Mesenchymal stem cell (in vitro differentiated cells and primary cell): ENCODE measurements around the gene RBM10.

Experiments
- DNase-seq: peaks from one replicate; pipeline ENCODE4 v3.0.0-alpha.2; 2013
- H2AFZ ChIP-seq: one replicate; pipeline ENCODE4 v1.6.1; 2013; ENCODE audit warnings: low read depth, mild to moderate bottlenecking, control low read depth, inconsistent platforms, low read length, moderate library complexity
- H2AK5ac ChIP-seq: 2 replicates; pipeline ENCODE4 v1.6.1; 2013; ENCODE audit warnings: low read length, moderate library complexity, mild to moderate bottlenecking, inconsistent platforms; ENCODE audit not compliant: severe bottlenecking
- H2BK120ac ChIP-seq: one replicate; pipeline ENCODE4 v1.6.1; 2013; ENCODE audit warnings: low read depth, mild to moderate bottlenecking, inconsistent platforms, low read length, moderate library complexity
- H2BK12ac ChIP-seq, 2 experiments: one replicate each; pipeline ENCODE4 v1.6.1; 2013; ENCODE audit warnings: inconsistent platforms in 2 of 2, low read length in 2 of 2, mild to moderate bottlenecking in 2 of 2, moderate library complexity in 2 of 2, control low read depth in 1 of 2
- H2BK15ac ChIP-seq: one replicate; pipeline ENCODE4 v1.6.1; 2013; ENCODE audit warnings: mild to moderate bottlenecking, low read depth, inconsistent platforms; ENCODE audit not compliant: poor library complexity, severe bottlenecking
- H2BK5ac ChIP-seq: 2 replicates; pipeline ENCODE4 v1.6.1; 2013; ENCODE audit warnings: low read depth, mild to moderate bottlenecking, low read length, control low read depth, inconsistent platforms; ENCODE audit not compliant: poor library complexity, severe bottlenecking
- H3K14ac ChIP-seq, 2 experiments: one replicate each; pipeline ENCODE4 v1.6.1; 2013; ENCODE audit warnings: inconsistent platforms in 2 of 2, low read length in 2 of 2, control low read depth in 1 of 2, mild to moderate bottlenecking in 1 of 2, moderate library complexity in 1 of 2
- H3K18ac ChIP-seq, 2 experiments: one replicate each; pipeline ENCODE4 v1.6.1; 2013; ENCODE audit warnings: inconsistent platforms in 2 of 2, low read length in 2 of 2, control low read depth in 1 of 2, low read depth in 1 of 2, mild to moderate bottlenecking in 1 of 2
- H3K23ac ChIP-seq, 2 experiments: one replicate each; pipeline ENCODE4 v1.6.1; 2013; ENCODE audit warnings: inconsistent platforms in 2 of 2, low read length in 2 of 2, mild to moderate bottlenecking in 2 of 2, moderate library complexity in 2 of 2, control low read depth in 1 of 2
- H3K27ac ChIP-seq: 2 replicates; pipeline ENCODE4 v1.5.1; 2013; ENCODE audit warnings: mild to moderate bottlenecking, moderate library complexity, low read length, control low read depth, inconsistent platforms; ENCODE audit not compliant: poor library complexity, severe bottlenecking
- H3K27me3 ChIP-seq, 2 experiments: 2 replicates each; pipeline versions ENCODE4 v1.6.1 to v1.7.0; 2013; ENCODE audit warnings: low read length in 2 of 2, mild to moderate bottlenecking in 2 of 2, moderate library complexity in 2 of 2, control low read depth in 1 of 2, inconsistent platforms in 1 of 2; ENCODE audit not compliant: control insufficient read depth in 1 of 2, insufficient read depth in 1 of 2
- H3K36me3 ChIP-seq, 2 experiments: 2 replicates each; pipeline versions ENCODE4 v1.6.1 to v1.7.0; 2013; ENCODE audit warnings: low read length in 2 of 2, control low read depth in 1 of 2, inconsistent platforms in 1 of 2, low read depth in 1 of 2, mild to moderate bottlenecking in 1 of 2; ENCODE audit not compliant: insufficient read depth in 2 of 2, control insufficient read depth in 1 of 2
- H3K4ac ChIP-seq, 2 experiments: one replicate each; pipeline ENCODE4 v1.6.1; 2013; ENCODE audit warnings: inconsistent platforms in 2 of 2, low read length in 2 of 2, mild to moderate bottlenecking in 2 of 2, moderate library complexity in 2 of 2, control low read depth in 1 of 2, low read depth in 1 of 2
- H3K4me1 ChIP-seq: 2 replicates; pipeline ENCODE4 v1.6.1; 2013; ENCODE audit warnings: low read depth, low read length, control low read depth; ENCODE audit not compliant: control insufficient read depth, insufficient read depth
- H3K4me2 ChIP-seq: 2 replicates; pipeline ENCODE4 v1.6.1; 2013; ENCODE audit warnings: low read length, mild to moderate bottlenecking, inconsistent platforms; ENCODE audit not compliant: poor library complexity, severe bottlenecking
- H3K4me3 ChIP-seq, 2 experiments: 2 replicates each; pipeline versions ENCODE4 v1.5.1 to v1.7.0; 2013; ENCODE audit warnings: low read length in 2 of 2, mild to moderate bottlenecking in 2 of 2, control low read depth in 1 of 2, low read depth in 1 of 2; ENCODE audit not compliant: insufficient read depth in 1 of 2
- H3K79me1 ChIP-seq: replicated peaks from 2 replicates; pipeline ENCODE4 v1.6.1; 2013; ENCODE audit warnings: mild to moderate bottlenecking, control low read depth, low read length, inconsistent platforms; ENCODE audit not compliant: poor library complexity, severe bottlenecking
- H3K9ac ChIP-seq: 2 replicates; pipeline ENCODE4 v1.7.0; 2013; ENCODE audit warnings: mild to moderate bottlenecking, low read length, moderate library complexity
- H3K9me3 ChIP-seq: 2 replicates; pipeline ENCODE4 v1.7.0; 2013; ENCODE audit warnings: mild to moderate bottlenecking, low read length; ENCODE audit not compliant: control insufficient read depth
- H4K8ac ChIP-seq: one replicate; pipeline ENCODE4 v1.6.1; 2013; ENCODE audit warnings: inconsistent platforms, mild to moderate bottlenecking, low read length, moderate library complexity
- H4K91ac ChIP-seq: one replicate; pipeline ENCODE4 v1.6.1; 2013; ENCODE audit warnings: mild to moderate bottlenecking, low read length, inconsistent platforms
- WGBS: methylation state at CpG from one replicate; pipeline ENCODE4 v1.1.7; 2013; ENCODE audit warnings: mixed read lengths; 5-methylcytosine and 5-hydroxymethylcytosine counted together

Gene RBM10

DNA sequence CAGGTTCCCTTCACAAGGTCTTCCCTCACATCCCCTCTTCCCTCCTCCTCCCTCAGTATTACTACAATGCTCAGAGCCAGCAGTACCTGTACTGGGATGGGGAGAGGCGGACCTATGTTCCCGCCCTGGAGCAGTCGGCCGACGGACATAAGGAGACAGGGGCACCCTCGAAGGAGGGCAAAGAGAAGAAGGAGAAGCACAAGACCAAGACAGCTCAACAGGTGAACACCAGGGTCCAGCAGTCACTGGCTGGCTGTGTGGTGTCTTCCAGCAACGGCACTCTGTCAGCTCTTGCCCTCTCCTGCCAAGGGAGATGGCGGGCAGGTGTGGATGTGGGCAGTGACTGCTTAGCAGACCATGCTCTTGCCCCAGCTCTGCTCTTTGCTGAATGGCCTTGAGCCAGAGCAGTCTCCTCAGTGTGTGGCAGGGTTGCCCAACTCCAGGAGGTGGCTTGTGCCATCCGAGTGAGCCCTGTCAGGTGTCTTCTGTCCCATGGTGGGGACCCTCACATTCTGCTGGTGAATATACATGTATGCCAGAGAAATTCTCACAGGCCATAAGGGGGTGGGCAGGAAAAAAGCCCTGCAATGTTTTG is 37.2 kb downstream of the RBM10 start:
- no peak overlapping the region for H2AFZ ChIP-seq
- H4K8ac ChIP-seq = no peak overlapping the region
- H2AK5ac ChIP-seq = no peak overlapping the region
- peaks cover 0 to 47% of the 10 kb centered on the region in 2 experiments for H3K27me3 ChIP-seq
- H3K4me2 ChIP-seq = no peak overlapping the region
- no peak overlapping the region for H3K18ac ChIP-seq
- H4K91ac ChIP-seq = no peak overlapping the region
- no peak overlapping the region for H3K27ac ChIP-seq
- H3K79me1 ChIP-seq = peaks cover 20% of the 10 kb centered on the region
- no peaks in the 10 kb centered on the region for H3K9me3 ChIP-seq
- peaks cover 6% of the 10 kb centered on the region for H3K4me1 ChIP-seq
- no peak overlapping the region for H2BK5ac ChIP-seq
- no peak overlapping the region for H3K9ac ChIP-seq
- H2BK12ac ChIP-seq = no peak overlapping the region
- H3K23ac ChIP-seq = no peak overlapping the region
- WGBS = 100% methylated on average over 9 of the region's 9 CpGs
- H3K14ac ChIP-seq = no peak overlapping the region
- H2BK120ac ChIP-seq = no peak overlapping the region
- peaks cover 71 to 89% of the 10 kb centered on the region in 2 experiments for H3K36me3 ChIP-seq
- no peak for DNase-seq
- no peak overlapping the region for H3K4ac ChIP-seq
- H3K4me3 ChIP-seq = no peak overlapping the region
- H2BK15ac ChIP-seq = no peak overlapping the region

DNA sequence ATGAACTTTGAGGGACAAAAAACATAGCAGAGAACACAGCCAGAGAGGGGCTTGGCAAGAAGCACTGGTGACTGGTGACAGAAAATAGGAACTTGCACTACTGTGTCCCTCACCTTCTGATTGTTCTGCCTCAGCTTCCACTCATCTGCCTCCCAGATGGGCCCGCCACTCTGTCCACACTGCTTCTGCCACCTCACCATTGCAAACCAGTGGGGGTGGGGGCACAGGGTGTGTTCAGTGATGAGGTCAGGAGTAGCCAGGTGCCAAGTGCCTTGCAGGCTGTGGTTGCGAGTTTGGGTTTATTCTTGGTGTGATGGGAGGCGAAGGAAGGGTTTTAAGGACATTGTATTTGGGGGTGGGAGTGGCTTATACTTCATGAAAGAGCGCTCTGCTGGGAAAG is 39.5 kb downstream of the RBM10 start:
- no peak overlapping the region for H2AK5ac ChIP-seq
- H2BK15ac ChIP-seq = no peak overlapping the region
- H2BK120ac ChIP-seq = no peak overlapping the region
- H3K4me3 ChIP-seq = no peak overlapping the region
- H3K14ac ChIP-seq = no peak overlapping the region
- peaks cover 11% of the 10 kb centered on the region for H3K79me1 ChIP-seq
- peaks cover 60 to 70% of the 10 kb centered on the region in 2 experiments for H3K36me3 ChIP-seq
- H3K4ac ChIP-seq = no peak overlapping the region
- H2BK12ac ChIP-seq = no peak overlapping the region
- no peak overlapping the region for H3K9ac ChIP-seq
- DNase-seq = no peak
- H2AFZ ChIP-seq = no peak overlapping the region
- H4K91ac ChIP-seq = no peak overlapping the region
- no peak overlapping the region for H3K18ac ChIP-seq
- H3K27ac ChIP-seq = no peak overlapping the region
- H4K8ac ChIP-seq = no peak overlapping the region
- H3K27me3 ChIP-seq = peaks cover 0 to 46% of the 10 kb centered on the region in 2 experiments
- H3K4me1 ChIP-seq = peaks cover 4% of the 10 kb centered on the region
- 100% methylated on average over 3 of the region's 4 CpGs for WGBS
- no peak overlapping the region for H3K23ac ChIP-seq
- H3K9me3 ChIP-seq = no peaks in the 10 kb centered on the region
- no peak overlapping the region for H2BK5ac ChIP-seq
- H3K4me2 ChIP-seq = no peak overlapping the region

DNA sequence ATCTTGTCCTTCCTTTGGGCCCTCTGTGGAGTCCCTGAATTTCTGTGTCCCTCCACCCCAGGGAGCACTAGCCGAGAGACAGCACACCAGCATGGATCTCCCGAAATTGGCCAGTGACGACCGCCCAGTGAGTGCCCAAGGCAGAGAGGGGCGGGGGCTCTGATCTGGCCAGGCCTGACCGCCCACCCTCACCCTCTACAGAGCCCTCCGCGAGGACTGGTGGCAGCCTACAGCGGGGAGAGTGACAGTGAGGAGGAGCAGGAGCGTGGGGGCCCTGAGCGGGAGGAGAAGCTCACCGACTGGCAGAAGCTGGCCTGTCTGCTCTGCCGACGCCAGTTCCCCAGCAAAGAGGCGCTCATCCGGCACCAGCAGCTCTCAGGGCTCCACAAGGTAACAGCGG is 40.2 kb downstream of the RBM10 start:
- no peak overlapping the region for H3K4ac ChIP-seq
- 92% methylated on average over 13 of the region's 17 CpGs for WGBS
- H3K36me3 ChIP-seq = peaks cover 54 to 62% of the 10 kb centered on the region in 2 experiments
- no peak overlapping the region for H3K9ac ChIP-seq
- no peaks in the 10 kb centered on the region for H3K9me3 ChIP-seq
- H3K4me3 ChIP-seq = no peak overlapping the region
- H2AK5ac ChIP-seq = no peak overlapping the region
- H2BK5ac ChIP-seq = no peak overlapping the region
- H4K91ac ChIP-seq = no peak overlapping the region
- H2AFZ ChIP-seq = no peak overlapping the region
- no peak overlapping the region for H3K4me2 ChIP-seq
- H2BK120ac ChIP-seq = no peak overlapping the region
- H3K27me3 ChIP-seq = peaks cover 0 to 51% of the 10 kb centered on the region in 2 experiments
- H3K23ac ChIP-seq = no peak overlapping the region
- peaks cover 8% of the 10 kb centered on the region for H3K79me1 ChIP-seq
- peaks cover 4% of the 10 kb centered on the region for H3K4me1 ChIP-seq
- H3K27ac ChIP-seq = no peak overlapping the region
- no peak for DNase-seq
- no peak overlapping the region for H4K8ac ChIP-seq
- H3K18ac ChIP-seq = no peak overlapping the region
- H2BK12ac ChIP-seq = no peak overlapping the region
- H2BK15ac ChIP-seq = no peak overlapping the region
- H3K14ac ChIP-seq = no peak overlapping the region

DNA sequence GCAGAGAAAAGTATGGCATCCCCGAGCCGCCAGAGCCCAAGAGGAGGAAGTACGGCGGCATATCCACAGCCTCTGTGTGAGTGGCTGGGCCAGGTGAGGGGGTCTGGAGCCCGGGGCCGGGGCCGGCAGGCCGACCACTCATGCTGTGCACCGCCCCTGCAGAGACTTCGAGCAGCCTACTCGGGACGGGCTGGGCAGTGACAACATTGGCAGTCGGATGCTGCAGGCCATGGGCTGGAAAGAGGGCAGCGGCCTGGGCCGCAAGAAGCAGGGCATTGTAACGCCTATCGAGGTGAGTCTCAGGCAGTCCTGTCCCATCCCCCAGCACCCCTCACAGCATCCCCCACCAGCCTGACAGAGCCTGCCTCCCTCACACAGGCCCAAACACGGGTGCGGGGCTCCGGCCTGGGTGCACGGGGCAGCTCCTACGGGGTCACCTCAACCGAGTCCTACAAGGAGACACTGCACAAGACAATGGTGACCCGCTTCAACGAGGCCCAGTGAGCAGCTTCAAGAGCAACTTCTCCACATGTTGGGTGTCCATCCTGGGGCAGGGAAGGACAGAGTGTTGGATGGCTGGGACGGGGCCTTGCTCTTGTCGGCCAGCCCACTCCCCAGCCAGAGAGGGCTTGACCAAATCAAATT is 41.2 kb downstream of the RBM10 start:
- H3K18ac ChIP-seq = no peak overlapping the region
- H3K23ac ChIP-seq = no peak overlapping the region
- H3K27me3 ChIP-seq = peaks cover 0 to 56% of the 10 kb centered on the region in 2 experiments
- H3K27ac ChIP-seq = no peak overlapping the region
- H3K4me2 ChIP-seq = no peak overlapping the region
- H4K91ac ChIP-seq = no peak overlapping the region
- no peak overlapping the region for H2BK15ac ChIP-seq
- H3K36me3 ChIP-seq = peaks cover 46 to 52% of the 10 kb centered on the region in 2 experiments
- H3K9me3 ChIP-seq = no peaks in the 10 kb centered on the region
- WGBS = 99% methylated on average over 19 of the region's 27 CpGs
- no peak overlapping the region for H2BK5ac ChIP-seq
- no peak overlapping the region for H3K4ac ChIP-seq
- H4K8ac ChIP-seq = no peak overlapping the region
- H2BK120ac ChIP-seq = no peak overlapping the region
- no peak overlapping the region for H3K14ac ChIP-seq
- no peak overlapping the region for H2AFZ ChIP-seq
- H2BK12ac ChIP-seq = no peak overlapping the region
- DNase-seq = no peak
- H2AK5ac ChIP-seq = no peak overlapping the region
- H3K79me1 ChIP-seq = peaks cover 5% of the 10 kb centered on the region
- H3K4me1 ChIP-seq = peaks cover 4% of the 10 kb centered on the region
- H3K9ac ChIP-seq = no peak overlapping the region
- H3K4me3 ChIP-seq = no peak overlapping the region
